ENCODE data around the gene ADGRA3. TPM values are rescaled to one million over a fixed set of nuclear protein-coding genes. Genes with fewer than 3 reads are reported as not detected.
A peak's percentile ranks its signal among the peaks of the same experiment; 100 is the strongest.

Gene ADGRA3
- total RNA-seq, 4 donors from 2014 or later, result 99.1 to 117 (median 109) TPM

DNA sequence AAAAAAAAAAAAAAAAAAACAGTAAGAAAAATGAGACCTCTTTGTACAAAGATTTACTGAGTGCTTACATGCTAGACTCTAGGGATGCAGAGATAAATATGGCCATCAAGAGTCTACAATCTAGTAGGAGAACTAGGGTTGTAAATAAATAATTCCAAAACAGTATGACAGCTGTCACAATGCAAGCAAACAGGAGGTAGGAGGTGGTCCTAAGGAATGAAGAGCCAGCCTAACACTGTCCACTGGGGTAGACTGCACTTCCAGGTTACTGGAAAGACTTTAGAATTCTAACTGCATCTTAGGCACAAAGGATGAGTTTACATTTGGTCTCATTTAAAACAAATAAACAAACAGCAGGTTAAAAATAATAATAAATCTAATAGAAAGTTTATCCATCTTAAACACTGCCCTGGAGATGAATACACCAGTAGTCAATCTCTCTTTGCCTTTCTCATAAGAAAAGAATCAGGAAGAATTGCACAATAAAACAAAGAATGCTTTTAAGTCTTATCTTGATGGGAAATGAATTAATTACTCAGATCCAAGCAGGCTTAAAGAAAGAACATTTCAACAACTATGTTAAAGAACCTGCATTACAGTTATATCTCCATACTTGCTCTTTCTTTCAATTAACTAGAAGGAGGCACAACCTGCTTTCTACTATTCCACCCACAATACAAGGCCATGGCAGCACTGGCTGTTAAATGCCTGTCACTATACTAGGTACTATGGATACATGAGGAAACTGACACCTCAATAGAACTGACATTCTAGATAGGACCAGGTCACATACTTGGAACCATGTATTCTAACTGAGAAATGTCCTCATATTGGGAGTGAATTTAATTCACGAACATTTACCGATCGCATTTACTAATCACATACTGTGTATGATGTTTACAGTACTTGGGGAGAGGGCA lies 12.7 kb downstream of the ADGRA3 start:
- Histone ChIP-seq H3K27ac (peak overlapping the region in 1 of 3 donors; percentile 3), H3K4me1 (peaks cover 25 to 34% of the 10 kb centered on the region in 2 donors)

DNA sequence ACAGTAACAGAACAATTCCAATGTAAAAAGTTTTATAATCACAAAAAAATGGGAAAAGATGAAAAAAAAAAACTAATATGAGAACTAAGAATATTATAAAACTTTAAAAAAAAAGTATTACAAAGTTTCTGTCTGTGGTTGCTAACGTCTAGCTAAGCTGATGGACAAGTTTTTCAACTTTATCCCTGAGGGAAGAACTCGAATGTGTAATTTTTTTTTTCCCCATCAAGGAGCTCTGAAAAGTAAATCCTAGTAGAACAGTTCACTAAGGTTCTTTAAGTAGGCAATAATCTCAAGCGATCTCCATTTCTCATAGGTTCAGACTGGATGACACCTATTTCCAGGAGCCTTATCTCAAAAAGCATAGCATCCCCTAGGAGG lies 14.2 kb downstream of the ADGRA3 start:
- Histone ChIP-seq H3K4me3 (replicated peaks in 1 of 3) (no peak overlapping the region), H3K4me1 (peaks cover 15 to 27% of the 10 kb centered on the region in 2 donors), H3K27me3 (no peaks in the 10 kb centered on the region), H3K9me3 (no peaks in the 10 kb centered on the region), H3K27ac (no peak overlapping the region), H3K36me3 (no peaks in the 10 kb centered on the region)
- no peak for DNase-seq
- 24% methylated on average over 3 of the region's 3 CpGs for WGBS, 2 donors
- TF ChIP-seq, protein P1, sequence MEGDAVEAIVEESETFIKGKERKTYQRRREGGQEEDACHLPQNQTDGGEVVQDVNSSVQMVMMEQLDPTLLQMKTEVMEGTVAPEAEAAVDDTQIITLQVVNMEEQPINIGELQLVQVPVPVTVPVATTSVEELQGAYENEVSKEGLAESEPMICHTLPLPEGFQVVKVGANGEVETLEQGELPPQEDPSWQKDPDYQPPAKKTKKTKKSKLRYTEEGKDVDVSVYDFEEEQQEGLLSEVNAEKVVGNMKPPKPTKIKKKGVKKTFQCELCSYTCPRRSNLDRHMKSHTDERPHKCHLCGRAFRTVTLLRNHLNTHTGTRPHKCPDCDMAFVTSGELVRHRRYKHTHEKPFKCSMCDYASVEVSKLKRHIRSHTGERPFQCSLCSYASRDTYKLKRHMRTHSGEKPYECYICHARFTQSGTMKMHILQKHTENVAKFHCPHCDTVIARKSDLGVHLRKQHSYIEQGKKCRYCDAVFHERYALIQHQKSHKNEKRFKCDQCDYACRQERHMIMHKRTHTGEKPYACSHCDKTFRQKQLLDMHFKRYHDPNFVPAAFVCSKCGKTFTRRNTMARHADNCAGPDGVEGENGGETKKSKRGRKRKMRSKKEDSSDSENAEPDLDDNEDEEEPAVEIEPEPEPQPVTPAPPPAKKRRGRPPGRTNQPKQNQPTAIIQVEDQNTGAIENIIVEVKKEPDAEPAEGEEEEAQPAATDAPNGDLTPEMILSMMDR (IDR thresholded peaks at IDR 0.05), result no peak
- TF ChIP-seq POLR2A (IDR thresholded peaks at IDR 0.05), result no peak
- intact Hi-C loops (cut with DNase I), result no loop called here

More for the DNA sequence above, 12.7 kb downstream of the ADGRA3 start:
- no peaks in the 10 kb centered on the region for H3K27me3 ChIP-seq
- intact Hi-C loops (cut with DNase I), result no loop called here
- no peaks in the 10 kb centered on the region for H3K36me3 ChIP-seq
- DNase-seq, result no peak
- WGBS, 2 donors, result 96 to 99% methylated on average over 3 of the region's 3 CpGs
- no peak overlapping the region for H3K4me3 ChIP-seq (replicated peaks in 1 of 3)
- H3K9me3 ChIP-seq, result no peaks in the 10 kb centered on the region
- TF ChIP-seq, protein P1 (IDR thresholded peaks at IDR 0.05), result no peak
- TF ChIP-seq POLR2A (IDR thresholded peaks at IDR 0.05), result no peak

DNA sequence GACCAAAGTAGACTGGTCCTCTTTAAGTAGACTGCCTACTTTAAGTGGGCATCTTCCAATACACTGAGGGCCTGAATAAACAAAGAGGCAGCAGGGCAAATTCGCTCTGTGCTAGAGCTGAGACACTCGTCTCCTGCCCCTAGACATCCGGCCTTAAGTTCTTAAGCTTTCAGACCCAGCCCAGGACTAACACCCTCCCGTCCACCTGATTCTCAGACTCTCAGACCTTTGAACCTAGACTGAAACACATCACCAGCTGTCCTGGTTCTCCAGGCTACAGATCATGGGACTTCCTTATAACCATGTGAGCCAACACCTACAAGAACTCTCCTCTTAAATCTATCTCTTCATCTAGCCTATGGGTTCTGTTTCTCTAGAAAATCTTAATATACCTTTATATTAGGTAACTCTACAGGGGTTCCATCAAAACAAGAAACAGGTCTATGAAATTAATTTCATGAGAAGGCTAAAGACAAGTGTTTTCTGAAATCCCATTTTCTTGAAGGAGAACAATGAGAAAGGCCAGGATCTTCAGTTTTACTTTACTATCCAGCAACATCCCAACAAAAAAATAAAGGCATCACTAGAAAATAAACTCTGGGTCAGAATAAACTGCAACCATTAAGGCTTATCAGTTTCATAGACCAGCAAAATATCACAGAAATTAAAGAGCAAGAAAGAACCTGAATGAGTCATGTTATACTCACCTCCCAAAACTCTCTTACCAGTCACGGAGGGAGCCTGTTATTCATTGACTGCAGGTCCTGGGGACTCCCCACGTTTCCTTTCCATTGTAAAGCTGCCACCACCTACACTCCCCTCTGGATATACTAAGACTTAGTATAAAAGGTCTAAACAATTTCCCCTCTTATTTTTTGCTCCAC lies 14.8 kb downstream of the ADGRA3 start:
- peak in 1 of 2 donors; percentile 19 for DNase-seq
- Histone ChIP-seq H3K4me3 (replicated peaks in 1 of 3) (no peak overlapping the region), H3K27me3 (no peaks in the 10 kb centered on the region), H3K27ac (no peak overlapping the region), H3K36me3 (no peaks in the 10 kb centered on the region), H3K9me3 (no peaks in the 10 kb centered on the region), H3K4me1 (peaks cover 12 to 23% of the 10 kb centered on the region in 2 donors)
- no peak for TF ChIP-seq POLR2A (IDR thresholded peaks at IDR 0.05)
- TF ChIP-seq, protein P1 (IDR thresholded peaks at IDR 0.05), result no peak
- intact Hi-C loops (cut with DNase I), result no loop called here
- WGBS, 2 donors, result 66 to 68% methylated on average over 6 of the region's 6 CpGs

DNA sequence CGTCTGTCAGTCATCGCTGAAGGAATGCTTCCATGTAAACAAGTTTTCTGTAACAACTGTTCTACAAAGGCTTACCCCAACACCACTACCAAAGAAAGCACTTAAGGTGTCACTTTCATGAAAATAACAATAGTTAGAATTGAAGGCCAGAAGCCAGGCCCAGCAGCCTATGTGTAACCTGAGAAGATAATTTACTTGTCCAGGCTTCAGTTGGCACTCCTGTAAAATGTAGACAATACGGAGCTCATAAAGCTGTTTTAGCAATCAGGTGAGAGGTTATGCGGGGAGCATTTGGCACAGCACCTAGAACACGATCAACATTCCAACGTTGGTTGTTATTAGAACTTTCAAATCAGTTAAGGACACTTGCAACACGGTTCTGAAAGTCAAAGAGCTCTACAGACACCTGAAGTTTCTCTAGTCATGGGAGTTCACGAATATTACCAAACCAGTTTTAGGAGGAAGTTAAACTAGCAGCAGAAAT lies 15.7 kb downstream of the ADGRA3 start:
- no peak for TF ChIP-seq POLR2A (IDR thresholded peaks at IDR 0.05)
- TF ChIP-seq, protein P1 (IDR thresholded peaks at IDR 0.05), result no peak
- Histone ChIP-seq H3K36me3 (no peaks in the 10 kb centered on the region), H3K4me1 (peaks cover 12 to 20% of the 10 kb centered on the region in 2 donors), H3K9me3 (no peaks in the 10 kb centered on the region), H3K27ac (peak overlapping the region in 1 of 3 donors; percentile 65), H3K27me3 (no peaks in the 10 kb centered on the region), H3K4me3 (replicated peaks in 1 of 3) (no peak overlapping the region)
- DNase-seq, result peak; percentile 85 to 86
- intact Hi-C loops (cut with DNase I), result no loop called here
- 45 to 47% methylated on average over 8 of the region's 8 CpGs for WGBS, 2 donors

All from thyroid gland (tissue), 4 donors.